Fibroblast of pulmonary artery (primary cell): ENCODE results near the gene ANKRD37.

Experiments used
- DNase-seq: peaks from one replicate; pipeline ENCODE4 v3.0.0-alpha.2; 2010; ENCODE audit warnings: low read depth
- H3K4me3 ChIP-seq: replicated peaks from 2 replicates; pipeline ENCODE4 v1.5.1; 2011; ENCODE audit warnings: low read depth, mild to moderate bottlenecking, control low read depth, low read length, moderate library complexity
- TF ChIP-seq, protein P1 (sequence below): IDR thresholded peaks from 2 replicates; pipeline ENCODE4 v1.5.1; 2011; ENCODE audit warnings: mild to moderate bottlenecking, control low read depth, low read length, inconsistent platforms; ENCODE audit errors: missing control alignments

Gene ANKRD37

DNA sequence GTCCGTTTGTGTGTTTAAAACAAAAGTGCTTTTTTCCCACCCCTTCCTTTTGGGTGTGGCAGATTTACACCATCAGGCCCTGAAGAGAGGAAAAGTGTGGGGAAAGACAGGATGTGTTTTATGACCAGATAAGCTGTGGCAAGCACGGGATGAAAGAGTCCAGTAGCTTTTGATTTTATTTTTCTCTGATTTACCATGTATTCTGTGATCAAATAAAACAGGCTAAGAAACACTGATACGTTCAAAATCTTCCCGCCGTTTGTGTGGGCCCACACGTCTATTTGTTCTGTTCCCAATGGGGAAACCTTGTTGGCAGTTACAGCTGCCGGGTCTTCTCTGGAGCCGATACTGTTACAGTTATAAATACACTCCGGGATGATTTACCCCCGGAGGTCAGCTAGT is 11.7 kb upstream of the ANKRD37 start:
- no peak overlapping the region for H3K4me3 ChIP-seq
- TF ChIP-seq, protein P1, sequence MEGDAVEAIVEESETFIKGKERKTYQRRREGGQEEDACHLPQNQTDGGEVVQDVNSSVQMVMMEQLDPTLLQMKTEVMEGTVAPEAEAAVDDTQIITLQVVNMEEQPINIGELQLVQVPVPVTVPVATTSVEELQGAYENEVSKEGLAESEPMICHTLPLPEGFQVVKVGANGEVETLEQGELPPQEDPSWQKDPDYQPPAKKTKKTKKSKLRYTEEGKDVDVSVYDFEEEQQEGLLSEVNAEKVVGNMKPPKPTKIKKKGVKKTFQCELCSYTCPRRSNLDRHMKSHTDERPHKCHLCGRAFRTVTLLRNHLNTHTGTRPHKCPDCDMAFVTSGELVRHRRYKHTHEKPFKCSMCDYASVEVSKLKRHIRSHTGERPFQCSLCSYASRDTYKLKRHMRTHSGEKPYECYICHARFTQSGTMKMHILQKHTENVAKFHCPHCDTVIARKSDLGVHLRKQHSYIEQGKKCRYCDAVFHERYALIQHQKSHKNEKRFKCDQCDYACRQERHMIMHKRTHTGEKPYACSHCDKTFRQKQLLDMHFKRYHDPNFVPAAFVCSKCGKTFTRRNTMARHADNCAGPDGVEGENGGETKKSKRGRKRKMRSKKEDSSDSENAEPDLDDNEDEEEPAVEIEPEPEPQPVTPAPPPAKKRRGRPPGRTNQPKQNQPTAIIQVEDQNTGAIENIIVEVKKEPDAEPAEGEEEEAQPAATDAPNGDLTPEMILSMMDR, result no peak
- DNase-seq, result peak; percentile 49

DNA sequence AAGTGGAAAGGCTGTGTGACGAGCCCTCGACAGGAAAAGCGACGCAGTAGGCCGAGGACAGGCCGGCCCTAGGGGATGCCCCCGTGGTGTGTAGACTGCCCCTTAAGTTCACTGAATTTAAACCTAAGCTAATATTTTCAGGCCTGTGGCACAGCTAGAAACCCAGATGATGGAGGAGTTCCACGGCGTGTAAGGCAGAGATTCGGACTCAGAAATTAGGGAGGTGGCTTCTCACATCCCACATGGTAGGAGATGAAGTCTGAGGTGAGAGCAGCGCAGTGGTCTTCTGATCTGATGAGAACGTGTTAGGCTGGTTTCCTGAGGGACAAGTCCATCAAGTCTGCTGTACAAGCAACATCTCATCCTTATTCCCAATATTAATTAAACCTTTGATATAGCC is 8.7 kb upstream of the ANKRD37 start:
- TF ChIP-seq, protein P1, result no peak
- no peak for DNase-seq
- no peak overlapping the region for H3K4me3 ChIP-seq

- DNase-seq, result no peak
- H3K4me3 ChIP-seq, result no peak overlapping the region
- TF ChIP-seq, protein P1, result no peak
Observed at GRCh38 chr4:185390941-185391340, 5.7 kb upstream of the ANKRD37 start.

GRCh38 chr4:185392156-185392555 is 4.5 kb upstream of the ANKRD37 start:
- no peak for DNase-seq
- no peak overlapping the region for H3K4me3 ChIP-seq
- TF ChIP-seq, protein P1, result no peak

- peak overlapping the region; percentile 70 for H3K4me3 ChIP-seq
- TF ChIP-seq, protein P1, result no peak
- no peak for DNase-seq
Observed at GRCh38 chr4:185394568-185395237, 1.9 kb upstream of the ANKRD37 start.

DNA sequence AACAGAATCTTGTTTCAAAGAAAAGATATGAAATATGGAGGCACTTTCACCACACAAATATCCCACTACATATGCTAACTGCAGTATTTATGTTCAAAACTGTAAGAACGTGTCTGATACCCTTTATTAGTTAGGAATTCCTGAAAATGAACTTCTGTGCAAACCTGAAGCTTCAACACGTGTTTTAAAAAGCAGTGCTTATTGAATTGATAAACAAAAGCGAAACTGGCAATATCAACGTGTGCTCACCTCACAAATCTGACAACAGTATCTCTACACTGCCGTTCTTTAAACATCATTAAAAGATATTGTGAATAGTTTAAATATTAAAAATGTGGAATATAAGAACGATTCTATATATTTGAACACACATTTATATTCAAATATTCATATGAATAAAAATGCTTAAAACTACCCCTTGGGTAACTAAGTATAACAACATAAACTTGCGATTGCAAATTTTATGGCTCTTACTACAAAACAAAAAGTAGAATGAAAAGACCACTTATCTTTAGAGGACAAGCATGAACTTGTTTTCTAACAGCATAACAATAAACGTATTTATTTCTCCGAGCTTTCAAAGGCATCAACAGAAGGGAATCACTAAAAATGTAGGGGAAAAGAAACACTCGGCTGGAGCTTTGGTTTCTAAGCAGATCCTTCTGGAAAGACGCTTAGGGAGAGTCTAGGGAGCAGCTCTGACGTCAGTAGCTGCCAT is 1.2 kb upstream of the ANKRD37 start, which contains the start of gene LRP2BP:
LRP2BP (minus strand) TSS at position 687 of the 718 bp plus-strand sequence. CDS start 17,738 bp downstream, outside the sequence.
- H3K4me3 ChIP-seq, result peak within 1 kb of the TSS; percentile 70
- TF ChIP-seq, protein P1, result no peak
- peak; percentile 97 for DNase-seq
